Activated naive CD8-positive, alpha-beta T cell treated with anti-CD3 and anti-CD28 coated beads for 36 hours (primary cell): ENCODE data around the gene TMPRSS11D. TPM values are rescaled to one million over a fixed set of nuclear protein-coding genes. Genes with fewer than 3 reads are reported as not detected.

Experiments
- DNase-seq: peaks from one replicate; pipeline ENCODE4 v3.0.0; 2021
- H3K27ac Mint-ChIP-seq: one replicate; pipeline ENCODE4 v1.8.0; 2022; ENCODE audit warnings: mild to moderate bottlenecking, moderate library complexity, mixed read lengths
- H3K27me3 Mint-ChIP-seq: one replicate; pipeline ENCODE4 v1.8.0; 2022; ENCODE audit warnings: mild to moderate bottlenecking, mixed read lengths
- H3K36me3 Mint-ChIP-seq: one replicate; pipeline ENCODE4 v1.8.0; 2021; ENCODE audit warnings: mild to moderate bottlenecking, mixed read lengths
- H3K4me1 Mint-ChIP-seq: one replicate; pipeline ENCODE4 v1.8.0; 2021; ENCODE audit warnings: mixed read lengths
- H3K4me3 Mint-ChIP-seq: one replicate; pipeline ENCODE4 v1.8.0; 2022; ENCODE audit warnings: mild to moderate bottlenecking, moderate library complexity, mixed read lengths
- H3K9me3 Mint-ChIP-seq: one replicate; pipeline ENCODE4 v1.8.0; 2022; ENCODE audit warnings: mixed read lengths
- total RNA-seq, 2 experiments: library from RNA; stranded (reverse); gene quantifications; one replicate each; pipeline ENCODE4 v1.2.3, GENCODE V29; 2021

TMPRSS11D gene
- total RNA-seq, 2 experiments from 2014 or later: not detected

GRCh38 chr4:67871867-67872266 is 11.9 kb downstream of the TMPRSS11D start:
- Mint-ChIP-seq H3K9me3 (peaks cover 3% of the 10 kb centered on the region), H3K27me3 (no peaks in the 10 kb centered on the region), H3K4me1 (no peaks in the 10 kb centered on the region), H3K4me3 (no peak overlapping the region), H3K36me3 (no peaks in the 10 kb centered on the region), H3K27ac (no peak overlapping the region)
- no peak for DNase-seq

GRCh38 chr4:67869580-67870190 is 14.1 kb downstream of the TMPRSS11D start:
- Mint-ChIP-seq H3K27ac (no peak overlapping the region), H3K27me3 (peaks cover 8% of the 10 kb centered on the region), H3K4me3 (no peak overlapping the region), H3K4me1 (no peaks in the 10 kb centered on the region), H3K36me3 (no peaks in the 10 kb centered on the region), H3K9me3 (peaks cover 3% of the 10 kb centered on the region)
- no peak for DNase-seq

- no peak overlapping the region for H3K27ac Mint-ChIP-seq
- no peaks in the 10 kb centered on the region for H3K36me3 Mint-ChIP-seq
- DNase-seq: no peak
- peaks cover 4% of the 10 kb centered on the region for H3K9me3 Mint-ChIP-seq
- H3K4me1 Mint-ChIP-seq: no peaks in the 10 kb centered on the region
- peaks cover 11% of the 10 kb centered on the region for H3K27me3 Mint-ChIP-seq
- no peak overlapping the region for H3K4me3 Mint-ChIP-seq
Measured at GRCh38 chr4:67861513-67861912, 22.3 kb downstream of the TMPRSS11D start.

GRCh38 chr4:67853336-67853735 is 30.5 kb downstream of the TMPRSS11D start:
- DNase-seq: no peak
- Mint-ChIP-seq H3K27ac (no peak overlapping the region), H3K4me3 (no peak overlapping the region), H3K27me3 (no peaks in the 10 kb centered on the region), H3K9me3 (peaks cover 1% of the 10 kb centered on the region), H3K36me3 (no peaks in the 10 kb centered on the region), H3K4me1 (no peaks in the 10 kb centered on the region)

GRCh38 chr4:67820903-67821302 is 62.9 kb downstream of the TMPRSS11D start:
- no peak overlapping the region for H3K27ac Mint-ChIP-seq
- H3K9me3 Mint-ChIP-seq: peaks cover 4% of the 10 kb centered on the region
- no peak overlapping the region for H3K4me3 Mint-ChIP-seq
- no peaks in the 10 kb centered on the region for H3K4me1 Mint-ChIP-seq
- H3K27me3 Mint-ChIP-seq: no peaks in the 10 kb centered on the region
- DNase-seq: no peak
- H3K36me3 Mint-ChIP-seq: no peaks in the 10 kb centered on the region

GRCh38 chr4:67810011-67810410 is 73.8 kb downstream of the TMPRSS11D start:
- Mint-ChIP-seq H3K27ac (no peak overlapping the region), H3K27me3 (no peaks in the 10 kb centered on the region), H3K4me3 (no peak overlapping the region), H3K9me3 (peaks cover 40% of the 10 kb centered on the region), H3K36me3 (peaks cover 6% of the 10 kb centered on the region), H3K4me1 (no peaks in the 10 kb centered on the region)
- DNase-seq: no peak

- Mint-ChIP-seq H3K27ac (no peak overlapping the region), H3K36me3 (peaks cover 6% of the 10 kb centered on the region), H3K4me3 (no peak overlapping the region), H3K9me3 (peaks cover 38% of the 10 kb centered on the region), H3K27me3 (no peaks in the 10 kb centered on the region), H3K4me1 (no peaks in the 10 kb centered on the region)
- no peak for DNase-seq
Measured at GRCh38 chr4:67809502-67809901, 74.3 kb downstream of the TMPRSS11D start.

- Mint-ChIP-seq H3K27ac (no peak overlapping the region), H3K27me3 (no peaks in the 10 kb centered on the region), H3K9me3 (peaks cover 1% of the 10 kb centered on the region), H3K36me3 (peaks cover under 1% of the 10 kb centered on the region), H3K4me1 (peaks cover 2% of the 10 kb centered on the region), H3K4me3 (no peak overlapping the region)
- DNase-seq: no peak
Measured at GRCh38 chr4:67796810-67797209, 87.0 kb downstream of the TMPRSS11D start.

GRCh38 chr4:67790721-67791120 is 93.1 kb downstream of the TMPRSS11D start:
- Mint-ChIP-seq H3K36me3 (peaks cover 2% of the 10 kb centered on the region), H3K9me3 (no peaks in the 10 kb centered on the region), H3K4me3 (no peak overlapping the region), H3K4me1 (peaks cover under 1% of the 10 kb centered on the region), H3K27me3 (no peaks in the 10 kb centered on the region), H3K27ac (no peak overlapping the region)
- no peak for DNase-seq

- no peak for DNase-seq
- H3K27me3 Mint-ChIP-seq: no peaks in the 10 kb centered on the region
- peaks cover 2% of the 10 kb centered on the region for H3K36me3 Mint-ChIP-seq
- H3K4me1 Mint-ChIP-seq: peaks cover 3% of the 10 kb centered on the region
- no peaks in the 10 kb centered on the region for H3K9me3 Mint-ChIP-seq
- no peak overlapping the region for H3K27ac Mint-ChIP-seq
- H3K4me3 Mint-ChIP-seq: no peak overlapping the region
Measured at GRCh38 chr4:67787311-67787710, 96.5 kb downstream of the TMPRSS11D start.

GRCh38 chr4:67785528-67785927 is 98.3 kb downstream of the TMPRSS11D start:
- DNase-seq: no peak
- Mint-ChIP-seq H3K9me3 (no peaks in the 10 kb centered on the region), H3K27me3 (no peaks in the 10 kb centered on the region), H3K27ac (no peak overlapping the region), H3K4me3 (no peak overlapping the region), H3K36me3 (no peaks in the 10 kb centered on the region), H3K4me1 (peaks cover 3% of the 10 kb centered on the region)

- no peaks in the 10 kb centered on the region for H3K4me1 Mint-ChIP-seq
- no peaks in the 10 kb centered on the region for H3K9me3 Mint-ChIP-seq
- no peak for DNase-seq
- no peaks in the 10 kb centered on the region for H3K27me3 Mint-ChIP-seq
- no peaks in the 10 kb centered on the region for H3K36me3 Mint-ChIP-seq
- no peak overlapping the region for H3K4me3 Mint-ChIP-seq
- H3K27ac Mint-ChIP-seq: no peak overlapping the region
Measured at GRCh38 chr4:67779631-67780030, 104.2 kb downstream of the TMPRSS11D start.

- Mint-ChIP-seq H3K4me1 (no peaks in the 10 kb centered on the region), H3K9me3 (no peaks in the 10 kb centered on the region), H3K27ac (no peak overlapping the region), H3K4me3 (no peak overlapping the region), H3K36me3 (no peaks in the 10 kb centered on the region), H3K27me3 (no peaks in the 10 kb centered on the region)
- no peak for DNase-seq
Measured at GRCh38 chr4:67776746-67777145, 107.1 kb downstream of the TMPRSS11D start.

Other genes with a start within 250 kb of the TMPRSS11D start
- gene UBA6, start 182.8 kb downstream of the TMPRSS11D start, total RNA-seq: 10 to 100 TPM; 74.4 to 85.6 TPM
- not detected for gene GNRHR, start 129.6 kb downstream of the TMPRSS11D start, total RNA-seq
- not detected for gene TMPRSS11A, start 79.5 kb upstream of the TMPRSS11D start, total RNA-seq
- not detected for gene TMPRSS11F, start 245.9 kb upstream of the TMPRSS11D start, total RNA-seq